ENCODE measurements around the gene C2orf69. TPM values are rescaled to one million over a fixed set of nuclear protein-coding genes. Genes with fewer than 3 reads are reported as not detected.

Gene C2orf69
- total and polyA plus RNA-seq, 2 donors from 2014 or later = 4.9 to 11.5 TPM

DNA sequence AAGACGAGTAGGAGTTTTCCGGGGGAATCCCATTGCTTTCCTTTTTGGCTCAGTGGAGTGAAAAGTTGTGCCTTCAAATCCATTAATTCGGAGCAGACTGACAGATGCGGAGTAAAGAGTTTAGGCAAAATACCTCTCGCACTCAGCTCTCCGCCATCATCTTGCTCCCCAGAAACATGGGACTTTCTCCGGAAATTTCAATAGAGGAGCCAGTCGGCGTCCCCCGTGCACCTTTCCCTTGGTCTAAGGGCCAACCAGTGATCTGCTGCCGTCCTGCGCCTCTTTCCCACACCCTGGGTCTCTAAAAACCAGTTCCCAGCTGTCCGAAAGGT, 43.9 kb downstream of the C2orf69 start:
- no peak for FAIRE-seq
- DNase-seq = no peak
- H3K27ac ChIP-seq (ENCODE audit: low read depth in 2 of 2, low read length in 2 of 2) = peak overlapping the region; percentile 90 to 93
- H3K9ac ChIP-seq (ENCODE audit: low read length in 3 of 3) = peak overlapping the region; percentile 88 to 97 (median 90)
- no peaks in the 10 kb centered on the region for H3K9me3 ChIP-seq (ENCODE audit: control insufficient read depth in 2 of 3, insufficient read depth in 1 of 3, low read length in 3 of 3)
- H3K36me3 ChIP-seq (ENCODE audit: control insufficient read depth in 2 of 3, insufficient read depth in 3 of 3, low read length in 3 of 3) = peaks cover 0 to 15% (median 11%) of the 10 kb centered on the region in 3 donors
- intact Hi-C loops (cut with DNase I) = no loop called here
- TF ChIP-seq, protein P1, sequence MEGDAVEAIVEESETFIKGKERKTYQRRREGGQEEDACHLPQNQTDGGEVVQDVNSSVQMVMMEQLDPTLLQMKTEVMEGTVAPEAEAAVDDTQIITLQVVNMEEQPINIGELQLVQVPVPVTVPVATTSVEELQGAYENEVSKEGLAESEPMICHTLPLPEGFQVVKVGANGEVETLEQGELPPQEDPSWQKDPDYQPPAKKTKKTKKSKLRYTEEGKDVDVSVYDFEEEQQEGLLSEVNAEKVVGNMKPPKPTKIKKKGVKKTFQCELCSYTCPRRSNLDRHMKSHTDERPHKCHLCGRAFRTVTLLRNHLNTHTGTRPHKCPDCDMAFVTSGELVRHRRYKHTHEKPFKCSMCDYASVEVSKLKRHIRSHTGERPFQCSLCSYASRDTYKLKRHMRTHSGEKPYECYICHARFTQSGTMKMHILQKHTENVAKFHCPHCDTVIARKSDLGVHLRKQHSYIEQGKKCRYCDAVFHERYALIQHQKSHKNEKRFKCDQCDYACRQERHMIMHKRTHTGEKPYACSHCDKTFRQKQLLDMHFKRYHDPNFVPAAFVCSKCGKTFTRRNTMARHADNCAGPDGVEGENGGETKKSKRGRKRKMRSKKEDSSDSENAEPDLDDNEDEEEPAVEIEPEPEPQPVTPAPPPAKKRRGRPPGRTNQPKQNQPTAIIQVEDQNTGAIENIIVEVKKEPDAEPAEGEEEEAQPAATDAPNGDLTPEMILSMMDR (IDR thresholded peaks at IDR 0.05; ENCODE audit: borderline replicate concordance, extremely low read depth, insufficient read depth) = no peak
- H3K27me3 ChIP-seq (ENCODE audit: control insufficient read depth, insufficient read depth, low read length) = no peaks in the 10 kb centered on the region
- peak overlapping the region; percentile 94 to 100 (median 94) for H3K4me3 ChIP-seq (ENCODE audit: low read length in 3 of 3)
- peaks cover 0 to 11% (median 0%) of the 10 kb centered on the region in 3 donors for H3K4me1 ChIP-seq (ENCODE audit: control insufficient read depth in 2 of 3, insufficient read depth in 2 of 3, low read depth in 1 of 3, low read length in 3 of 3)

GRCh38 chr2:199955339-199956061, 44.4 kb downstream of the C2orf69 start, which contains the start of the genes MAIP1 and TYW5:
Gene MAIP1 (plus strand): TSS chr2:199955582. CDS start chr2:199955799, 217 bp downstream.
Gene TYW5 (minus strand): TSS chr2:199955491. CDS start chr2:199955470, 21 bp downstream.
- Histone ChIP-seq H3K4me1 (ENCODE audit: control insufficient read depth in 2 of 3, insufficient read depth in 2 of 3, low read depth in 1 of 3, low read length in 3 of 3) (peaks cover 0 to 9% (median 0%) of the 10 kb centered on the region in 3 donors), H3K9ac (ENCODE audit: low read length in 3 of 3) (peak within 1 kb of the TSS; percentile 88 to 97 (median 90)), H3K27ac (ENCODE audit: low read depth in 2 of 2, low read length in 2 of 2) (peak within 1 kb of the TSS; percentile 90 to 93), H3K4me3 (ENCODE audit: low read length in 3 of 3) (peak within 1 kb of the TSS; percentile 94 to 100 (median 94)), H3K36me3 (ENCODE audit: control insufficient read depth in 2 of 3, insufficient read depth in 3 of 3, low read length in 3 of 3) (peaks cover 0 to 18% (median 6%) of the 10 kb centered on the region in 3 donors), H3K9me3 (ENCODE audit: control insufficient read depth in 2 of 3, insufficient read depth in 1 of 3, low read length in 3 of 3) (no peaks in the 10 kb centered on the region), H3K27me3 (ENCODE audit: control insufficient read depth, insufficient read depth, low read length) (no peaks in the 10 kb centered on the region)
- FAIRE-seq (no peak), DNase-seq (peak; percentile 89 to 93 (median 92))
- TF ChIP-seq, protein P1 (IDR thresholded peaks at IDR 0.05; ENCODE audit: borderline replicate concordance, extremely low read depth, insufficient read depth) = peak; percentile 21
- intact Hi-C loops (cut with DNase I) = no loop called here

DNA sequence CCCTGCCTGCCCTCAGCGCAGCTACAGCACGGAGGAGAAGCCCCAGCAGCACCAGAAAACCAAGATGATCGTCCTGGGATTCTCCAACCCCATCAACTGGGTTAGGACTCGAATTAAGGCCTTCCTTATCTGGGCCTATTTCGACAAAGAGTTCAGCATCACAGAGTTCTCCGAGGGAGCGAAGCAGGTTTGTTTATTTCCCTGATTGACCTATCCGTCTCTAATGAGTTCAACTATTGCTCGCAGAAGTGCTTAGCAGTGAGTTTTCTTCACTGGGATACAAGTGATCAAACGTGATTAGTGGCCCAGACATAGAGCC, 44.9 kb downstream of the C2orf69 start:
- peak overlapping the region in 1 of 2 donors; percentile 93 for H3K27ac ChIP-seq (ENCODE audit: low read depth in 2 of 2, low read length in 2 of 2)
- peaks cover 0 to 18% (median 4%) of the 10 kb centered on the region in 3 donors for H3K36me3 ChIP-seq (ENCODE audit: control insufficient read depth in 2 of 3, insufficient read depth in 3 of 3, low read length in 3 of 3)
- intact Hi-C loops (cut with DNase I) = no loop called here
- TF ChIP-seq, protein P1 (IDR thresholded peaks at IDR 0.05; ENCODE audit: borderline replicate concordance, extremely low read depth, insufficient read depth) = no peak
- peak overlapping the region; percentile 88 to 97 (median 90) for H3K9ac ChIP-seq (ENCODE audit: low read length in 3 of 3)
- H3K4me1 ChIP-seq (ENCODE audit: control insufficient read depth in 2 of 3, insufficient read depth in 2 of 3, low read depth in 1 of 3, low read length in 3 of 3) = peaks cover 0 to 9% (median 0%) of the 10 kb centered on the region in 3 donors
- FAIRE-seq (no peak), DNase-seq (peak in 1 of 5 donors; percentile 30)
- H3K4me3 ChIP-seq (ENCODE audit: low read length in 3 of 3) = peak overlapping the region; percentile 94 to 100 (median 94)
- no peaks in the 10 kb centered on the region for H3K9me3 ChIP-seq (ENCODE audit: control insufficient read depth in 2 of 3, insufficient read depth in 1 of 3, low read length in 3 of 3)
- no peaks in the 10 kb centered on the region for H3K27me3 ChIP-seq (ENCODE audit: control insufficient read depth, insufficient read depth, low read length)
